Inflammatory macrophage treated with lipopolysaccharide for 4 hours (primary cell): ENCODE measurements around the gene TBX10.
A peak's percentile ranks its signal among the peaks of the same experiment; 100 is the strongest.
"Not testable (repeated sequence)": the region's sequence is repeated elsewhere in the genome, so short reads cannot be mapped to it uniquely, and the experiment has no call there.

Experiments used
- DNase-seq: peaks from one replicate; pipeline ENCODE4 v3.0.0-alpha.2; 2020

The TBX10 gene

DNA sequence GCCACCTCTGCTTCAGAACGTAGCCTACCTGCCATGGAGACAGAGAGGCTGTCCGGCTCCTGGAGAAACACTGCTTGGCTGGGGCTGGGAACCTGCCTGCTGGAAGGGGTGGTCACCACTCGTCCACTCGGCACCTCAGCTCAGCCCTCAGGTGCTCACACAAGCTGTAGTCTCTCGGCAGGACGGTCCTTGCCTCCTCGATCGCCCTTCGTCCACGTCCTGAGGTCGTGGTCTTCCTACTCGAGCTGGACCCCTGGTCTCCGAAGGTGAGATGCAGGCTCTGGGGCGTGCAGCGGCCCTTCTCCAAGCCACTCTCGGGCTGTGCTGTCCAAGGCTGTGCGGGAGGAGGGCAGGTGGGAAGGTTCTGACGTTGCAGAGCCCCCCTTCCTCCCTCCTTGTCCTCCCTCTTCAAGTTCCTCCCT is at the start of gene TBX10:
TBX10 (minus strand) TSS at position 326 of the 422 bp plus-strand sequence; CDS start at position 35, 291 bp downstream.
- no peak for DNase-seq

DNA sequence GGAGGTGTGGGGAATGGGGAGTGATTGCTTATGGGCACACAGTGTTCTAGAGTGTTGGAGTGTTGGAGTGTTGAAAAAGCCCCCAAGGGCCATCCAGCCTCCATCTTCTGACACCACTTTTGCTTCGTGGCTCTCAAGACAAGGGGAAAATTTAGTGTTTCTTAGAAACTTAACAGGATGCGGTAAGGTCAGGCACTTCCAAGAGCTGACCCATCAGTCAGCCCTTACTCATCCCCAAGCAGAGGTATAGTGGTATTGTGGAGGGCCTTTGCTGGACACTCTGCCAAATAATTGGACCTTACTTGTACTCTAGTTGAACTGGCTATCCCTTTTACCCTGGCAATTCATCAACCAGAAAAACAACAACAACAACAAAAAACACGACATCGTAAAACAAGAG is 49.6 kb upstream of the TBX10 start:
- DNase-seq, result no peak

DNA sequence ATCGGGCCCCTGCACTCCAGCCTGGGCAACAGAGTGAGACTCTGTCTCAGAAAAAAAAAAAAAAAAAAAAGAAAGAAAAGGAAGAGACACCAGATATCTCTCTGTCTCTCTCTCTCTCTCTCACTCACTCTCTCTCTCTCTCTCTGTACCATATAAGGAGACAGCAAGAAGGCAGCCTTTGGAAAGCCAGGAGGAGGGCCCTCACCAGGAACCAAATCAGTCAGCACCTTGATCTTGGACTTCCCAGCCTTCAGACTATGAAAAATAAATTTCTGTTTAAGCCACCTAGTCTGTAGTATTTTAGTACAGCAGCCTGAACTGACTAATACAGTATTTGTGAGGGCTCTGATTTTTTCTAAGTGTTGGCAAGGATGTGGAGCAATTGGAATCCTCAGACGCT is 48.4 kb upstream of the TBX10 start:
- no peak for DNase-seq

DNA sequence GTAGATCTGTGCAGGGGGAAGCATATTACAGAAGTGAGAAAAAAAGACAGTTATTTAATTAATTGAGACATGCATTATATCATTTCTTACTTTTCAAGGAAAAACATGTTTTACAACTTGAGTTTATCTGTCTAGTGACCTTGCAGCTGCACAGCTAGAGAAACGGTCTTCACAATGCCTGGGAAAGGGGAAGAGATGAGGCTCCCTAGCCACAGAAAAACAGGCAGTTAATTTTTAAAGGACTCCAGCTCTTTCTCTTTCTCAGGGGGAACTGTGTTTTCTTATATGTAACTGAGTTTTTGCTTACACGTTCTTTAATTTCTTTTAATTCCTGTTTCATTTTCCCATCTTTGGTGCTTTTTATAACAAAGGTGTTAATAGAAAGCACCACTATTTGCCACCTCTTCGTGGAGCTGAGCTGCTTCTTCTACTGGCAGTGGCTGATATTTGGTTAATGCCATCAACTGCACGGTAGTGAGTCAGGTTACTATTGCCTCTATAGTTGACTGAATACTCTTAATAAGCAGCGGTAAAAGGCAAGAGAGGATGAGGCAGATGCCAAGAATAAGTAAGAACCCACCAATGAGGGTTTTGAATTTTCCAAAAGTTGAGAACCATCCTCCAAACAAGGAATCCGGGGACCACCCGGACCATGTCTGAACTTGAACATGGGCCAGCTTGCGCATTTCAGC is 46.2 kb upstream of the TBX10 start:
- peak; percentile 13 for DNase-seq

DNA sequence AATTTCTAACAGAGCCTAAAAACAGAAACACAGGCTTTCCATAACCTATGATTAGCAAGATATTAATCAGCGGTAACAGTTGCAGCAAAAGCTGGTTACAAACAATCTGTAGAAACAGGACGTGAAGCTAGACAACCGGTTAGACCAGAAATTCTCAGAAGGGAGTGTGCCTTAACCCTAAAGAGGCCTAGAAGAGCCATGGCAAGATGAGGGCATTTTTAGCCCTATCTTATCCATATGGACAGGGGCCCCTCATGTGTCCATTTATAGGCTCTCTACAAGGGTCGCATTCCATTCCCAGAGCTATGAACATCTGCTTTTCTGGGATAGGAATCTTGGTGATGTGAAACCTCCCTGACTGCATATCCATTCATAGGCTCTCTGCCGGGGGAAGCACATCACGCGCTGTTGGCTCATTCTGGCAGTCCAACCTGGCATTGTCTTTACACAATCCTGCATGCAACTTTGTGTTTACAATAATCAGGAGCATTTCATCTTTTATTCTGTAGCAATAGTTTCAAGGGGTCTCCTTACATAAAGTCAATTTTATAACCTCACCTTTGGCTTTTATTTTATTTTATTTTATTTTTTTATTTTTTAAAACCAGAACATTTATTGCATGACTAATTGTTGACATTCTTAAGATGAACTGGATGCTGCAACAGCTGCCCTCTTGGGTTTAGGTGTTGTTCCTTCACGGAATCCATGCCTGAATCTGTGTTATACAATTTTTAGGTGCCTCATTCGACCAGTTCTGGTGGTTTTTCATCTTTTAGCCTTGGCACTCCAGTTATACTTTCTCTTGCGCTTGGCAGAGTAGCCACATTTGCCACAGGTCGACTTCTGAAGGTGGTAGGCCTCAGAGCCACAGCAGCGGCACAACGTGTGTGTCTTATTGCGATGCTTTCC is 42.8 kb upstream of the TBX10 start:
- not testable (repeated sequence) for DNase-seq

DNA sequence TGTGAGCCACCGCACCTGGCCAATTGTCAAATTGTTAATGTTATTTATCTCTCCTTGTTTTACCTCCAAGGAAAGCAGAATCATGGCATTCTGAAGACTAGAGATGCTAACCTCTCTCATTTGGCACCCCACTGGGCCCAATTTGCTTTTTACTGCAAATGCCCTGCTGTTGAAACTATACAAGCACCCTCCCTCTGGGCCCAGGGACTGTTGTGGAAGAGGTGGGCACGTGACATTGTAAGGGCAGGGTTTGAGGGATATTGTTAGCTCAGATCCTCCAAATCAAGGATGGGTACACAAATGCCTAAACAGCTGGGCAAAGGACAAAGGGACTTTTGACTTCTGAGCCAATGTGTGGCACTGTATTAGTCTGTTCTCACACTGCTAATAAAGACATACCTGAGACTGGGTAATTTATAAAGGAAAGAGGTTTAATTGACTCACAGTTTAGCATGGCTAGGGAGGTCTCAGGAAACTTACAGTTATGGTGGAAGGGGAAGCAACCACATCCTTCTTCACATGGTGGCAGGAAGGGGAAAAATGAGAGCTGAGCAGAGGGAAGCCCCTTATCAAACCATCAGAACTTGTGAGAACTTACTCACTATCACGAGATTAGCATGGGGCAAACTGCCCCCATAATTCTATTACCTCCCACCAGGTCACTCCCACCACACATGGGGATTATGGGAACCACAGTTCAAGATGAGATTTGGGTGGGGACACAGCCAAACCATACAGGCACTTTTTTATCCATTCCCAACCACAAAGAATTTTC is 41.3 kb upstream of the TBX10 start:
- DNase-seq, result no peak

DNA sequence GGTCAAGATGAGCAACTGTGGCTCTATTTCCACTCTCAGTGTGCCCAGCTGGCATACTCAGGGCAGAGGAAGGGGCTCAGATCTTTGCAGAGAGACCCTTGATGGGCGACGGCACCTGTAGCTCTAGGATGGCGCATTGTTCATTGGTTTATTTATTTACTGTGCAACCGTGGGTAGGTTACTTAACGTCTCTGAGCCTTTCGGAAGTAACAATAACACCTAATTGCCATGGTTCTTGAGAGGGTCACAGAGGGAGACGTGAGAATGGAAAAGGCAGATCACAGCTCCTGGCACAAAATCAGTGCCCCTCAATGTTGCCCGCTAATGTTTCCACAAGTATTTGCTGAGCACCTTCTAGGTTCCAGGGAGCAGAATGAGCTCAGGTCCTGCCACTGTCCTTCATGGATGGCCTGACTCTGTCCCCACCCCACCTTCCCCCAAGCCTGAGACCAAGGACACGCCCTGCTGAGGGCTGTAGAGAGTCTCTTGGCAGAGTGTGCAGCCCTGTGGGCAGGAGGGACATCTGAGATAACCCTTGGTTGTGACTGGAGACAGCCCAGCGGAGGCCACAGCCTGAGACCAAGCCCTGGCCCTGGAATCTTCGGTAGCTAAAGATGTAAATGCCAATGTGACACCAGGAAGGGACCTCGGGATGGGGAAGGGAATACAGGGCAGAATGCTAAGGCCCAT is 35.6 kb upstream of the TBX10 start:
- no peak for DNase-seq

GRCh38 chr11:67674442-67674871 is 34.9 kb upstream of the TBX10 start, which contains the start of gene ALDH3B2:
ALDH3B2 (minus strand) TSS chr11:67674623; CDS start chr11:67666935, 7,688 bp downstream.
- DNase-seq, result no peak

DNA sequence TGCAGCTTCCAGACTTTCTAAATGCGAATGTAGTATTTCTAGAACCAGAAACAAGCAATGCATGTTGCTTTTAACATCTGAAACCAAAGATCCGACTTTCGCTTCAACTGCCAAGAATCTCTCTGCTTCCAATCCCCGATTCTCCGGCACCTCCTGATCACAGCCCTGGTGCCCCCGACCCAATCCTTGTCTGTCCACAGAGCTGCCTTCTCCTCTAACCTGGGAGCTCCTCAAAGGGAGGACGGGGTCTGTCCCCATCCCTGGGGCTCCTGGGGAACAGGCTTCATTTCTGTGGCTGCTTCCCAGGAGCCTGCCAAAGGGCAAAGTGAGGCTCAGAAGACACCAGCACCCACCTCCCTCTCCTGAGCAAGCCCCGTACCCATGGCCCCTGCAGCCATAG is 34.3 kb upstream of the TBX10 start:
- no peak for DNase-seq

- no peak for DNase-seq
Observed at GRCh38 chr11:67673358-67673757, 33.8 kb upstream of the TBX10 start.

DNA sequence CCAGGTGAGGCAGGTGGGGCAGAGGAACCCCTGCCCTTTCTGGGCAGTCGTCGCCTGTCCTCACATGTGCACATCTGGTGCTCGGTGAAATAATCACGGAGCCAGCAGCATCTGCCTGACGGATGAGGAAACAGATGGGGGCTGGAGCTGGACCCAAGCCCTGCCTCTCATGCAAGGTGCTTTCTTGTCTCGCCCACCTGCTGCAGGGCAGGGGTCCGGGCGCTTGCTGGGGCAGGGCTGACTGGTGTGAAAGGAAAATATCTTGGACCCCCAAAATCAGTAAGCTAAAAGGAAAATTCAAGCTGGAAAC is 31.6 kb upstream of the TBX10 start:
- DNase-seq, result no peak

DNA sequence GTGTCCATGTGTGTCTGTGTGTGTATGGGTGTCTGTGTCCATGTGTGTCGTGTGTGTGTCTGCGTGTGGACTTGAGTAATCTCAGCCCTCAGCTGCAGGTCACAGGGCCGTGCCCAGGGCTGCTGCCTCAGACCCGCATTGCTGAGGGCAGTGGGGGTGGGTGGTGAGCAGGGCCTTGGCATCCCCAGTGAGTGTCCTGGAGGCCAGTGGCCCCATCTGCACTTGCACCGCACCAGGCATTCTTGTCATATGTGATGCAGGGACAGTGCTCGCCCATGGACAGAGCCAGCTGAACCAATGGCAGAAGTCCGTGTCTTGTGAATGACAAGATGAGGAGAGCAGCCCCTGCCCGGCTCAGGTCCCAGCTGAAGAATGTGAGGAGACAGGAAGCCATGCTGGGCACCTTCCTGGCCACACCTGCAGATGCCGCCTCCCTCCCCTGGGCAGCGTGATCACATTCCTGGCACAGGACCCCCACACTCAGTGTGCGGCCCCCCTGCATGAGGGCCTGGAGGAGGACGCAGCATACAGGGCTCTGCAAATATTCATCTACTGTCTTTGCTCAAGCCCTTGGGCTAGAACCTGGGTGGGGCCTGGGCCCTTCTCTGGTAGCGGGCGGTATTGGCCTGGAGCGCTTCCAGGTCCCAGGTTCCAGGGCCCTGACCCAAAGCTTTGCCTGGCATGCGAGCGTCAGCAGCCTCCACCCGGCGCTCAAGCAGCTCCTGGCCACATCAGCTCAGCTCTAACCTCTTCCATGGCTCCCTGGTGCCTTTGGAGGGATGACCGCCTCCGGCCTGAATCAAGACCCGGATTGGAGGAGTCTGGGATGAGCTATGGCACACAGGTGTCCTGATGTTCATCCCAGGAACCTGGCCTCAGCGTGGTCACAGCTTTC is 31.0 kb upstream of the TBX10 start:
- DNase-seq, result no peak

GRCh38 chr11:67668192-67668551 is 28.6 kb upstream of the TBX10 start:
- DNase-seq, result no peak

GRCh38 chr11:67667490-67668191 is 28.1 kb upstream of the TBX10 start:
- no peak for DNase-seq

DNA sequence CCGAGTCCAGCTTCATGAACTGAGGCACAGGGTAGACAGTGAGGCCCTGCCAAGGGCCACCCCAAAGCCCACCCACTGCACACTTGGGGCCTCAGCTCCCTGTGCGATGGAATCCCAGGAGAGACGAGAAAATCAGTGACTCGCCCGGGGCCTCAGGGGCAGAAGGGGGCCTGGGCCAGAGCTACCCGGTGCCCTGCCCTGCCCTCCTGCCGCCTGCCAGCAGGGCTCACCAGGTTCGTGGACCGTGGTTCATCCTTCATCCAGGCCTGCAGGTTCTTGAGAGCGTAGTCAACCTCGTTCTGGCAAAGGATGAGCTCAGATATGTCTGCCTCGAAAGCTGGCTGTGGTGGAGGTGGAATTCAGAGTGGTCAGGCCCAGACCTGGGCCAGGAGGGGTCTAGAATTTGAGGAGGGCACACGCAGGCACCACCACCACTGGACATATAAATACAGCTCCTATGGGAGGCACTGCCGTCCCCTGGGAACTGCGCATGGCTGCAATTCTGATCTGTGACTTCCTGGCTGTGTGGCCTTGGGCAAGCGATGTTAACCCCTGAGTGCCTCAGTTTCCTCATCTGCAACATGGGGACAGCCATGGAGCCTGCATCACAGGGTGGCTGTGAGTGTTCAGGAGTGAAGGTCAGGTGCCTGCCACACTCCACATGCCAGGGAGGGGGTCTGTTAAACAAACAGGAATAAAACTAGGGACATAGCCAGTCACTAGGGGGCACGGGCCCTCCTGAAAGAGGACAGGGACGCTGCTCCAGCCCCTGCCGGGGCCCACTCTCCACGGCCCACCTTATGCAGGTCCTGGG is 27.3 kb upstream of the TBX10 start:
- no peak for DNase-seq

- no peak for DNase-seq
Observed at GRCh38 chr11:67666303-67666645, 26.7 kb upstream of the TBX10 start.

DNA sequence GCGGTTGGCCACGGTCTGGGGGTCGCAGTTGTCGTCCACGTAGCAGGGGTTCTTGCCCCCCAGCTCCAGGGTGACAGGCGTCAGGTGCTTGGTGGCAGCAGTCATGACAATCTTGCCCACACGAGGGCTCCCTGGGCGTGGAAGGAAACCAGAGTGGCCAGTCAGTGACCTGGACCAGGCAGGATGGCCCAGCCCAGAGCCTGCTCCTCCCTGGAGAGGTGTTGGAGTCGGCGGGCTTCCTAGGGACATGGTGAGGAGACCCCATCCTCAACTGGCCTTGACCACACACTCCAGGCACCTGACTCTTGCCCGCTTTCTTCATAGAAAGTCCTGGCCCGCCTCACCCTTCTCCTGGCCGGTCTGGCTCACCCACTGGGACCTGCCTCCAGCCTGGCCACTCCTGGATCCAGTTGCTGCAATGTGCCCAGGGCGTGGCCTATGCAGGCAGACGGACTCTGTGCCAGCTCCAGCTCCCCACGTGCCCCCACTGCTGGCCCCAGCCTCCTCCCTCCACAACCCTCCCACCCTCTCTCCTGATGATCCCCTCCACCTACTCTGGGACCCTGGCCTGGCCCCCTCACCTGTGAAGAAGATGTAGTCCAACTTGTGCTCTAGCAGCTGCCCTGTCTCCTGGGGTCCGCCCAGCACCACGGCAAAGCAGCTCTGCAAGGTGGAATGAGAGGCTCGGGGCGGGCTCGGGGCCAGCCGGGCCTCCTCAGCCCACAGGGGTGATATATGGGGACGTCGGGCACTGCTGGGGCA is 26.2 kb upstream of the TBX10 start:
- DNase-seq, result no peak

DNA sequence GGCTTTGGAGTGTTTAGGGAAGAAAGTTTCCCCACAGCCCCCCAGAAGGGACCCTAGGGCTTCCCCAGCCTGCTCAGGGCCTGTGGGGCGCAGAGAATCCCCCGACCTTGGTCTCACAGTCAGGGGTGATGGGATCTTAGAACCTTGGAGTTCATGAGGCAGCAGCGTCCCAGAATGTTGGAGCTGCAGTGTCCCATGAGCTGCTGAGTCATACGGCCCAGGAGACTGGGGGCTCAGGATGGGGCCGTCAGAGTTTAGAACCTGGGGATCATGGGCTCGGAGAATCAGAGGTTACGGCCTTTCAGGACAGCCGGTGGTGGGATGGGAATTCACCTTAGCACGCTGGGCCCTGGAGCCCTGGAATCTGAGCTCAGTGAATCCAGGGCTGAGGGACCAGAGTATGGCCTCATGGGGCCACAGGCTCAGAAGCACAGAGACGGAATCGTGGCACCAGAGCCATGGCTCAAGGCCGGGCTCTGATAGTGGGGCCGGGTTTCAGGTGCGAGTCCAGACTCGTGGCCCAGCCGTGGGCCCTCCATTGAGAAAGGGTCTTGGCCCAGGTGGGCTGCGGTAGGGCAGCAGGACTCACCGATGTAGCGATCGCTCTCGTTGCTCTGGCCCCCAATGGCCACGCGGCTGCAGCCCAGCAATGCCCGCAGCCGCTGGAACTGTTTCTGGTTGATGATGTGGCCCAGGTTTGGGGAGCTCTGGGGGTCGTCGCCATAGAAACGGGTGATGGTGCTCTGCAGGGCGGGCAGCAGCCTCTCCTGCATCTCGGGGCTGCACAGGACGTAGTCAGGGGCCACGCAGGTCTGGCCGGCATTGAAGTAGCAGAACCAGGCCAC is 25.4 kb upstream of the TBX10 start:
- DNase-seq, result no peak

- no peak for DNase-seq
Observed at GRCh38 chr11:67664213-67664585, 24.6 kb upstream of the TBX10 start.
